SK-N-SH treated with all-trans-retinoic acid at 6 μM for 48 hours (cell line): ENCODE results near the gene SIN3A.

Experiments
- ARNTL ChIP-seq: fragments of 450-650 bp; formaldehyde crosslinking; IDR thresholded peaks from 2 replicates; pipeline ENCODE4 v1.5.0; 2020; ENCODE audit warnings: low read depth, mild to moderate bottlenecking, moderate library complexity, borderline replicate concordance
- ISL1 ChIP-seq: fragments of 250-450 bp; sonication (Bioruptor Pico); IDR thresholded peaks from 2 replicates; pipeline ENCODE4 v2.1.2; 2022; ENCODE audit warnings: mild to moderate bottlenecking, moderate library complexity
- OSR1 ChIP-seq: fragments of 250-450 bp; sonication (Bioruptor Pico); IDR thresholded peaks from 2 replicates; pipeline ENCODE4 v1.8.0; 2022; ENCODE audit warnings: moderate library complexity, mild to moderate bottlenecking, inconsistent platforms
- RARB ChIP-seq: fragments of 250-450 bp; sonication (Bioruptor Pico); IDR thresholded peaks from 2 replicates; pipeline ENCODE4 v1.8.0; 2021; ENCODE audit warnings: mild to moderate bottlenecking, moderate library complexity
- TCF4 ChIP-seq: fragments of 250-450 bp; sonication (Bioruptor Pico); IDR thresholded peaks from 2 replicates; pipeline ENCODE4 v1.8.0; 2021; ENCODE audit warnings: mild to moderate bottlenecking, moderate library complexity, borderline replicate concordance
- TOX ChIP-seq: fragments of 250-450 bp; sonication (Bioruptor Pico); IDR thresholded peaks from 2 replicates; pipeline ENCODE4 v1.8.0; 2021; ENCODE audit warnings: mild to moderate bottlenecking, moderate library complexity, borderline replicate concordance
- ZC3H10 ChIP-seq: fragments of 250-450 bp; sonication (Bioruptor Pico); IDR thresholded peaks from 2 replicates; pipeline ENCODE4 v1.5.1; 2021; ENCODE audit warnings: mild to moderate bottlenecking, moderate library complexity
- ZFP3 ChIP-seq: fragments of 250-450 bp; sonication (Bioruptor Pico); IDR thresholded peaks from 2 replicates; pipeline ENCODE4 v1.5.0; 2020; ENCODE audit warnings: mild to moderate bottlenecking, moderate library complexity
- ZFP30 ChIP-seq: fragments of 450-650 bp; formaldehyde crosslinking; IDR thresholded peaks from 2 replicates; pipeline ENCODE4 v1.5.0; 2022; ENCODE audit warnings: mild to moderate bottlenecking, moderate library complexity
- ZNF8 ChIP-seq: fragments of 450-650 bp; formaldehyde crosslinking; IDR thresholded peaks from 2 replicates; pipeline ENCODE4 v1.5.0; 2020; ENCODE audit warnings: mild to moderate bottlenecking, moderate library complexity
- TF ChIP-seq, protein P1 (sequence below): fragments of 250-450 bp; sonication (Bioruptor Pico); IDR thresholded peaks from 2 replicates; pipeline ENCODE4 v1.8.0; 2020; ENCODE audit warnings: mild to moderate bottlenecking, moderate library complexity, borderline replicate concordance

DNA sequence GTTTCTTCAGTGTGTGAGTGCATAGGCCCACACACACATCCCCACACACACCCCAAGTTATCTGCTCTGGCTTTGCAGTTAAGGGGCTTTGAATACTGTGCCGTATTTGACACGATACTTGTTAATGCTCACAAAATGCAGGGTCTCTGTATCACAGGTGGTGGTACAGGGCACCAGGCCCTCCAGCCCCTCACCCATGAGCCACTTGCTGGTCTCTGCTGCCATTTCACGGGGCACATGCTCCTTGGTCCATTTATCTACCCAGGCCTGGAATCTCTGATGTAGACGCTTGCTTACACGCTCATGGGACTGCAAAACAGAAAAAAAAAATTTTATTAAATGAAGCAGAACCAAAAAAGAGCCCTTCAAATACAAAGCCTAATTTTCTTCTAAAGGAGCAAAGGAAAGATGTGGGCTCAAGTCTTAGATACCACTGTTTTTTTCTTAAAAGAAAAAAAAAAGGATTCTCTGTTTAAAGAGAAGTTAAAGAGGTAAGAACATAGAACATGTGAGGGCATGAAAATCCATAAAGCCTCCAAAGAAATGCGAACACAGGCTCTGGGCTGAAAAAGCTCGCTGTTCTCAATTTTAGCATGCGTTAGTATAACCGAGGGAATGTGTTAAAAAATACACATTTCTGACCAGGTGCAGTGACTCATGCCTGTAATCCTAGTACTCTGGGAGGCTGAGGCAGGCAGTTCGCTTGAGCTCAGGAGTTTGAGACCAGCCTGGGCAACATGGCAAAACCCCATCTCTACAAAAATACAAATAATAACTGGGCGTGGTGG is 79.4 kb downstream of the SIN3A start:
- TF ChIP-seq RARB (CRISPR knock-in tag) (no peak), ZFP3 (CRISPR knock-in tag) (no peak), ZNF8 (CRISPR knock-in tag) (no peak), TOX (CRISPR knock-in tag) (no peak), ISL1 (CRISPR knock-in tag) (no peak), ZFP30 (CRISPR knock-in tag) (no peak), OSR1 (CRISPR knock-in tag) (no peak), ARNTL (CRISPR knock-in tag) (no peak), ZC3H10 (CRISPR knock-in tag) (no peak), TCF4 (CRISPR knock-in tag) (no peak)
- TF ChIP-seq, protein P1, sequence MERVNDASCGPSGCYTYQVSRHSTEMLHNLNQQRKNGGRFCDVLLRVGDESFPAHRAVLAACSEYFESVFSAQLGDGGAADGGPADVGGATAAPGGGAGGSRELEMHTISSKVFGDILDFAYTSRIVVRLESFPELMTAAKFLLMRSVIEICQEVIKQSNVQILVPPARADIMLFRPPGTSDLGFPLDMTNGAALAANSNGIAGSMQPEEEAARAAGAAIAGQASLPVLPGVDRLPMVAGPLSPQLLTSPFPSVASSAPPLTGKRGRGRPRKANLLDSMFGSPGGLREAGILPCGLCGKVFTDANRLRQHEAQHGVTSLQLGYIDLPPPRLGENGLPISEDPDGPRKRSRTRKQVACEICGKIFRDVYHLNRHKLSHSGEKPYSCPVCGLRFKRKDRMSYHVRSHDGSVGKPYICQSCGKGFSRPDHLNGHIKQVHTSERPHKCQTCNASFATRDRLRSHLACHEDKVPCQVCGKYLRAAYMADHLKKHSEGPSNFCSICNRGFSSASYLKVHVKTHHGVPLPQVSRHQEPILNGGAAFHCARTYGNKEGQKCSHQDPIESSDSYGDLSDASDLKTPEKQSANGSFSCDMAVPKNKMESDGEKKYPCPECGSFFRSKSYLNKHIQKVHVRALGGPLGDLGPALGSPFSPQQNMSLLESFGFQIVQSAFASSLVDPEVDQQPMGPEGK, result no peak
